Stimulated activated CD8-positive, alpha-beta memory T cell treated with anti-CD3 and anti-CD28 coated beads, Interleukin-2, amount 100 ng/mL, for 1 hour (primary cell): ENCODE data around the gene SIRT5.

ENCODE experiments used
- DNase-seq, 2 donors: peaks; one replicate each; pipeline ENCODE4 v3.0.0-alpha.2; 2020; ENCODE audit warnings: low read depth in 2 of 2

Gene SIRT5

GRCh38 chr6:13553646-13554045 lies 20.8 kb upstream of the SIRT5 start:
- DNase-seq = no peak

GRCh38 chr6:13554929-13555333 lies 19.5 kb upstream of the SIRT5 start:
- no peak for DNase-seq

DNA sequence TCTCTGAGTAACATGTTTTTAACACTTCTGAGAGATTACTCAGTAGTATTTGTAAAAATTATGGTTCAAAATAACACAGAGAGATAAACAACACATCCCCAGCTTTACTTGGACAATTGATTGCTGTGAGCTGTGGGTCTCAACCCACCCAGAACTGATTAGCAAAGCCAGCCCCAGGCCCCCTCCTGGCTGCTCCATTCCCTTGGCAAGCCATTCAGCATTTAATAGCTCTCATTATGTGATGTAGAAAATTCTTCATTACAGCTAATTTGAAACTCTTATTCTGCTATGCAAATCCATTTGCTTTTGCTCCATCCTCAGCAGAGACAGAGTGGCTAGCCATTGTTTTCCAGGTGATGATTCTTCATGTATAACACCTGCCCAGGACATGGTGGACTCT lies 16.6 kb upstream of the SIRT5 start:
- no peak for DNase-seq

- no peak for DNase-seq
Observed at GRCh38 chr6:13558718-13559117, 15.7 kb upstream of the SIRT5 start.

GRCh38 chr6:13559251-13559650 lies 15.2 kb upstream of the SIRT5 start:
- no peak for DNase-seq

- DNase-seq = no peak
Observed at GRCh38 chr6:13559968-13560650, 14.3 kb upstream of the SIRT5 start.

DNA sequence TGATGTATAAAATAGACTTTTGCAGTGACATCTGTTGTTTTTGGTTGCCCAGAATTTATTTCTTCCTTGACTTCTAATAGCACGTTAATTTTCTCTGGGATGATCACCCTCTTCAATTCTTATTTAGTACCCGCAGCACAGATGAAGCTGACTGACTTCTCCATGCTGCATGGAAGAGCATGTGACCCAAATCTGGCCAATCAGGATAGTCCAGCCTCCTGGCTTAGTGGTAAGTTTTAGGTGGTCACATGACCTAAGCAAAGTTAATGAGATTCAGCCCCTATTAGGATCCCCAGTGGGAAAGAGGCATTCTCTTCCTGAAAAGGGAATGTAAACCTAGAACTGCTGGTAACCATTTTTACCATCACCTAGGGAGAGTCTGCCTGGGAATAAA lies 13.8 kb upstream of the SIRT5 start:
- no peak for DNase-seq

DNA sequence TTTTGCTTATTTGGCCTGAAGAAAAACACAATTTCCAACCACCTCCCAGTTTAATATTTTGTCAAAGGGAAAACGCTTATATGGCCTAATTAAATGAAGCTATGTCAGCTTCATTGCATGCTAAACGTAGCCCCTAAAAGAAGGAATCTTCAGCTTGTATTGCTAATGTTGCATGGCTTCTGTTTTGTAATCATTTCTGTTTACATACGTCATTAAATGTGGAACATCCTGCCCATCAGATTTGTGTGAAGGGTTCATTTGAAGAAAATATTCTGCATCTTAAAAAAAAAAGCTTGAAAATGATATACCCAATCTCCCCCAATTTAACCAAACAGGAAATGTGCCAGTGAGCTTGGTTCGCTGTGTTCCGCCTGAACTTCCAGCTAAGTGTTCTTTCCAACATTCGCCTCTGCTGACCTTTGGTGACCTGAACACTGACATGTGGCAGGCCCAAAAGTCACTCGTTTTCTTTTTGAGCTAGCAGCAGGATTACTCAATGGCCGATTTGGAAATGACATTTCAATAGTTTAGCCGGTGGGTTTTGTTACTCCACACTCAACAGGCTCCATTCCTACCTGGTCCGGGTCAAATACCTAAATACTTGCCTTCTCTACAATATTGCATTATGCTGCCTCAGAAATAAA lies 12.7 kb upstream of the SIRT5 start:
- no peak for DNase-seq

- no peak for DNase-seq
Observed at GRCh38 chr6:13563009-13563408, 11.4 kb upstream of the SIRT5 start.

GRCh38 chr6:13565921-13566320 lies 8.5 kb upstream of the SIRT5 start:
- no peak for DNase-seq

DNA sequence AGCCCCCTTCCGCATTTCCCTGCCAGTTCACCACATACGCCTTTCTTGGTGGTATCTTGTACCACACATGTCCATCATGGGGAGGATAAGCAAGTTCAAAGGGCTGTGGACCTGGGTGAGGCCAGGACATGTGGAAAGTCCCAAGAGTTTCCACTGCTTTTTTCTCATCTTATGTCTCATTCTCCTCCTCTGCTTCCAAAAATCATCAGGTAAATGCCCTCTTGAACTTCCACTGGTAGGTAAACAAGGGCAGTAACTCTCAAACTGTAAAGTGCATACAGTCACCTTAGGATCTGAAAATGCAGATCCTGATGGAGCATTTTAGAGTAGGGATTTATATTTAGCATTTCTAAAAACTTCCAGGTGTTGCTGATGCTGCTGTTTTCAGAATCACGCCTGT lies 7.9 kb upstream of the SIRT5 start:
- DNase-seq = no peak

DNA sequence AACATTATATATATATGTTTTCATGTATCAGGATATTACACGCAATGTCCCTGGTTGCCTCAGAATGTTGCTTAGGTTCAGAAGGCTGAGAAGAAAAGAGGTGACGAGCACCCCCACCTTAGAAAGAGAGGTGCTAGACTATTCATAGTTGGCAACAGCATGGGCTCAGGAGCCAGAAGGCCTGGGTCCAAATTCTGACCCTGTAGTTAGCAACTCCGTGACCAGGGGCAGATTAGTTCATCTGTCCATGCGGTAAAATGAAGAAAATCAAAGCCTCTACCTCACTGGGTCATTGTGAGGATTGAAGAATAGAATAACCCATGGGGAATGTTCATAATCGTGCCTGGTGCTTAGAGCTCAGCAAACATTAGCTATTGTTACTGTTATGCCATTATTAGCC lies 5.4 kb upstream of the SIRT5 start:
- DNase-seq = no peak

- DNase-seq = no peak
Observed at GRCh38 chr6:13572240-13572639, 2.2 kb upstream of the SIRT5 start.

DNA sequence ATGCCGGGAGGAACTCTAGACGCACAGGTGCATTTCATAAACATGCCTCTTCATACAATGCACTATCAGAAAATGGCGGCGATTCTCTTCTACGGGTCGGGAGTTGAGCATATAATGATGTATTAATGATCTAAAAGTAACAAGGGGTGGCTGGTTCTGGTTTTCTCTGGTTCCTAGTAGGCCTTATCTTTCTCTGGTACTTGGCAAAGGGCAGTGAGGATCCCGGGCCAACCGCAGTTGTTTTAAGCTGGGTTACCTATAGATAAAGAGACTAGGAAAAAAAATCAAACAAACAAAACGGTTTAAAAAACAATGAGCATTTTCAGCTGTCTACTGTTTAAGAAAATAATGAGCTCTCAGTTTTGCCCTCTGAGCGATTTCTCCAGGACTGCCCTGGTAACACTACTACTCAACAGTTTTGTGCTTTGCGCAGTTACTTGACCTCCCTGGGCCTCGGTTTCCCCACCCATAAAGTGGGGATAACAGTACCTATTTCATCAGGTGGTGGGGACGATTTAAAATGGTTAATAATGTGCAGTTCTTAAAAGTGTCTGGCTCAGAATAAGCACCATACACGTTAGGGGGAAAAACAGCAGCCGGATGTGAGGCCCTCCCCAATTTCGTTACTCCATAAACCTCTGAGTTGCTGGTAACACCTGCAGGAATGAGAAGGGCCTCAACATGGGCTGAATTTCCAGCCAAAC lies 1.3 kb upstream of the SIRT5 start:
- no peak for DNase-seq

GRCh38 chr6:13573669-13574110 lies 711 bp upstream of the SIRT5 start:
- no peak for DNase-seq

DNA sequence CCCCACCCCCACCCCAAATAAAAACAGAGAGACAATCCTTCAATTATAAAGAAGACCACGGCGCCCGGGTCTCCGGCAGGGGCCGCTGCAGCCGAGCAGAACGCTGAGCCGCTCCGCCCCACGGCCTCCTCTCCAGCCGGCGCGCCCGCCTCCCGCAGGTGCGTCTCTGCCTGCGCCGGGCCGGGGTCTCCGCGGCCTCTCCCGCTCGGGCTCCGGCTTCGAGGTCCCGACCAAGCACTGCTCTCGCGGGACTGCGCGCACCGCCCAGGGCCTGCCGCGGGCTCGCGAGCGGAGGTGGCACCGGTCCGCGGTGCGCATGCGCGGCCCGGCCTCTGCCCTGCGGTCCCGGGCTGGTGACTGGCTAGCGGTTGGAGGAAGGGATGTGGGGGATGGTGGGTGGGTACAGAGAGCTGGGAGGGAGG lies 241 bp upstream of the SIRT5 start:
- peak; percentile 87 to 90 for DNase-seq

DNA sequence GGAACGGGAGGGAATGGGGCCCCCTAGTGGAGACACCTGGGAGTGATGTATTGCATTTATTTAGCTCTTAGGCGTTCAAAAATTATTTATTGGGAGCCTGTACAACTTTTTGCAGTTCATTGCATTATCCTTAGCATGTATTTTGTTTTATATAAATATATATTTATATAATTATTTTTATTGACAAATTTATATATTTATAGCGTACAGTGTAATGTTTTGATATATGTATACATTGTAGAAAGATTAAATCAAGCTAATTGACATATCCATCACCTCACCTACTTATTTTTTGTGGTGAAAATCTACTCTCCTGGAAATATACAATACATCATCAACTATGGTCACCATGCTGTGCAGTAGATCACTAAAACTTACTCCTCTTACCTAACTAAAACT lies 975 bp downstream of the SIRT5 start:
- DNase-seq = peak; percentile 31 to 48

DNA sequence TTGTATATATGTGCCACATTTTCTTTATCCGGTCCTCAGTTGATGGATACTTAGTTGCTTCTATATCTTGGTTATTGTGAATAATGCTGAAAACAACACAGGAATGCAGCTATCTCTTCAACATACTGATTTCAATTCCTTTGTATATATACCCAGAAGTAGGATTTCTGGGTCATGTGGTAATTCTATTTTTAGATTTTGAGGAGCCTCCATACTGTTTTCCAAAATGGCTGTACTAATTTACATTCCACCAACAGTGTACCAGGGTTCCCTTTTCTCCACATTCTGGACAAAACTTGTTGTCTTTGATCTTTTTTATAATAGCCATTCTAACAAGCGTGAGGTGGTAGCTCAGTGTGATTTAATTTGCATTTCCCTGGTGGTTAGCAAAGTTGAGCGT lies 1.6 kb downstream of the SIRT5 start:
- DNase-seq = no peak

DNA sequence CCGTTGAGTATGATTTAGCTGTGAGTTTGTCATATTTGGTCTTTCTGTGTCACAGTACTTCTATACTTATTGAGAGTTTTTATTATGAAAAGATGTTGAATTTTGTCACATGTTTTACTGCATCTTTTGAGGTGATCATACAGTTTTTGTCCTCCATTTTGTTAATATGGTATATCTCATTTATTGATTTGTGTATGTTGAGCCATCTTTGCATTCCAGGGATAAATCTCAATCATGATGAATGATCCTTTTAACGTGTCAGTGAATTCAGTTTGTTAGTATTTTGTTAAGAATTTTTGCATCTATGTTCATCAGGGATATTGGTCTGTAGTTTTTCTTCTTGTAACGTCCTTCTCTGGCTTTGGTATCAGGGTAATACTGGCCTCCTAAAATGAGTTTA lies 3.5 kb downstream of the SIRT5 start:
- no peak for DNase-seq

- DNase-seq = no peak
Observed at GRCh38 chr6:13579911-13580310, 5.5 kb downstream of the SIRT5 start.

DNA sequence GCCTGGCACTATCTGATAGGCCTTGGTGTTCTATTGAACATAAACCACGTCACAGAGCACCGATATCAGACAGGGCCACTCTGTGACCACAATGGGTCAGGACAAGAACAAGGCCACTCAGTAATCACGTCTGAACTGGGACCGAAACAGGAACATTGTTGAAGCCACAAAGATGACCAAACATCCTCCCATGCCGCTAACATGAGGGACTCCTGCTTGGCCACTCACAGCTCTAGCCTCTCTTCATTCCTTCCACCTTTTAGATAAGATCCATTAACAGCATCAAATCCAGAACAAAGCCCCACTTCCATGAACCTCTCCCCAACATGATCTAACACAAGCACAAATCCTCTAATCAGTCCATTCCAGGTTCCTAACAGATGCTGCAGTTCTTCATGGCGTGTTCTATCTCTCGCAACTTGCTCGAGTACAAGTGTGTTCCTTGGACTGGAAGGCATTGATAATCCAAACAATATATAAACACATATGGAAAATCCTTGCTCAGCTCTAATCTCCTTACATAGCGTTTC lies 7.4 kb downstream of the SIRT5 start:
- no peak for DNase-seq

GRCh38 chr6:13586603-13587542 lies 12.5 kb downstream of the SIRT5 start:
- no peak for DNase-seq
